ENCODE results near the gene AKR1C3. TPM values are rescaled to one million over a fixed set of nuclear protein-coding genes. Genes with fewer than 3 reads are reported as not detected.
"Not testable (repeated sequence)": the region's sequence is repeated elsewhere in the genome, so short reads cannot be mapped to it uniquely, and the experiment has no call there.

Gene AKR1C3
- total and polyA plus RNA-seq, 4 donors, result 1.5 to 6.1 (median 3.6) TPM

GRCh38 chr10:5103481-5103880 is 9.3 kb downstream of the AKR1C3 start:
- no peaks in the 10 kb centered on the region for H3K9me3 ChIP-seq (ENCODE audit: control insufficient read depth, insufficient read depth, low read length)
- H3K27me3 ChIP-seq (ENCODE audit: control insufficient read depth, insufficient read depth, low read length), result no peaks in the 10 kb centered on the region
- no peak for DNase-seq (ENCODE audit: low read depth in 4 of 6, low spot score in 6 of 6)
- H3K4me3 ChIP-seq (ENCODE audit: low read depth, low read length), result no peak overlapping the region
- 100% methylated on average over 1 of the region's 2 CpGs for WGBS (ENCODE audit: insufficient coverage)
- H3K36me3 ChIP-seq (ENCODE audit: control insufficient read depth, insufficient read depth, low read length), result no peaks in the 10 kb centered on the region
- no peak overlapping the region for H3K27ac ChIP-seq (ENCODE audit: low read depth, low read length)
- H3K4me1 ChIP-seq (ENCODE audit: control insufficient read depth, insufficient read depth, low read length), result no peaks in the 10 kb centered on the region

- Histone ChIP-seq H3K4me3 (ENCODE audit: low read depth, low read length) (no peak overlapping the region), H3K4me1 (ENCODE audit: control insufficient read depth, insufficient read depth, low read length) (no peaks in the 10 kb centered on the region), H3K27me3 (ENCODE audit: control insufficient read depth, insufficient read depth, low read length) (no peaks in the 10 kb centered on the region), H3K36me3 (ENCODE audit: control insufficient read depth, insufficient read depth, low read length) (no peaks in the 10 kb centered on the region), H3K27ac (ENCODE audit: low read depth, low read length) (no peak overlapping the region), H3K9me3 (ENCODE audit: control insufficient read depth, insufficient read depth, low read length) (no peaks in the 10 kb centered on the region)
- WGBS (ENCODE audit: insufficient coverage), result 96% methylated on average over 1 of the region's 1 CpG
- DNase-seq (ENCODE audit: low read depth in 4 of 6, low spot score in 6 of 6), result no peak
Measured at GRCh38 chr10:5105626-5106025, 11.4 kb downstream of the AKR1C3 start.

GRCh38 chr10:5106553-5106952 is 12.3 kb downstream of the AKR1C3 start:
- H3K27ac ChIP-seq (ENCODE audit: low read depth, low read length), result no peak overlapping the region
- DNase-seq (ENCODE audit: low read depth in 4 of 6, low spot score in 6 of 6), result no peak
- no peaks in the 10 kb centered on the region for H3K27me3 ChIP-seq (ENCODE audit: control insufficient read depth, insufficient read depth, low read length)
- WGBS (ENCODE audit: insufficient coverage), result 100% methylated on average over 1 of the region's 1 CpG
- H3K9me3 ChIP-seq (ENCODE audit: control insufficient read depth, insufficient read depth, low read length), result no peaks in the 10 kb centered on the region
- H3K4me3 ChIP-seq (ENCODE audit: low read depth, low read length), result no peak overlapping the region
- no peaks in the 10 kb centered on the region for H3K36me3 ChIP-seq (ENCODE audit: control insufficient read depth, insufficient read depth, low read length)
- no peaks in the 10 kb centered on the region for H3K4me1 ChIP-seq (ENCODE audit: control insufficient read depth, insufficient read depth, low read length)

DNA sequence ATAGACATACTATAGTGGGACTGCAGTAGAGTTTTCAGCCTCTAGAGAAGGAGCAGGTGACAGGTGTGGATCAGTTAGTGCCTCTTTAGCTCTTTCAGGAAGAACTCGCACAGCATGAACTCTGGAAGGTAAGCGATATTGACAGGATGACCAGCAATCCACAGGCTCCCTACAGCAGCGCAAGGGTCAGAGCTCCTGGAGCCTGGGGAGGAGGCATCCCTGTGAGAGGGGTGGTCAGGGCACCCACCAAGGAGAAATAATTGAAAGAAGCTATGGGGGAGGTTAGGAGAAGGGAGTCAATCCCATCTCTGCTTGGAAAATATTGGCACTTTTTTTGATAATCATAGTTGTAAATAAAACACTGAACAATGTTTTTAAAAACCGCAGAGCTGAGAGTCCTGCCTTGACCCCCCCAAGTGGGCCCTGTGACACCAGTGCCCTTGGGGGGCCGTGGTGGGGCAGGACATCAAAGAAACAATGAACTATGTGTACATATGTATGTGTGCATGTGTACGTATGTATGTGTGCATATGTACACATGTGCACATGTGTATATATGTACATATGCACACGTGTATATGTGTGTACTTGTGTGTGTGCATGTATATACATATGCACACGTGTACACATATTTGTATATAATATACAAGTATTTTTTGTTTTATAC is 13.8 kb downstream of the AKR1C3 start:
- Histone ChIP-seq H3K27ac (ENCODE audit: low read depth, low read length) (no peak overlapping the region), H3K36me3 (ENCODE audit: control insufficient read depth, insufficient read depth, low read length) (no peaks in the 10 kb centered on the region), H3K4me3 (ENCODE audit: low read depth, low read length) (no peak overlapping the region), H3K9me3 (ENCODE audit: control insufficient read depth, insufficient read depth, low read length) (no peaks in the 10 kb centered on the region), H3K27me3 (ENCODE audit: control insufficient read depth, insufficient read depth, low read length) (no peaks in the 10 kb centered on the region), H3K4me1 (ENCODE audit: control insufficient read depth, insufficient read depth, low read length) (no peaks in the 10 kb centered on the region)
- DNase-seq (ENCODE audit: low read depth in 4 of 6, low spot score in 6 of 6), result no peak
- WGBS (ENCODE audit: insufficient coverage), result 94% methylated on average over 2 of the region's 8 CpGs

DNA sequence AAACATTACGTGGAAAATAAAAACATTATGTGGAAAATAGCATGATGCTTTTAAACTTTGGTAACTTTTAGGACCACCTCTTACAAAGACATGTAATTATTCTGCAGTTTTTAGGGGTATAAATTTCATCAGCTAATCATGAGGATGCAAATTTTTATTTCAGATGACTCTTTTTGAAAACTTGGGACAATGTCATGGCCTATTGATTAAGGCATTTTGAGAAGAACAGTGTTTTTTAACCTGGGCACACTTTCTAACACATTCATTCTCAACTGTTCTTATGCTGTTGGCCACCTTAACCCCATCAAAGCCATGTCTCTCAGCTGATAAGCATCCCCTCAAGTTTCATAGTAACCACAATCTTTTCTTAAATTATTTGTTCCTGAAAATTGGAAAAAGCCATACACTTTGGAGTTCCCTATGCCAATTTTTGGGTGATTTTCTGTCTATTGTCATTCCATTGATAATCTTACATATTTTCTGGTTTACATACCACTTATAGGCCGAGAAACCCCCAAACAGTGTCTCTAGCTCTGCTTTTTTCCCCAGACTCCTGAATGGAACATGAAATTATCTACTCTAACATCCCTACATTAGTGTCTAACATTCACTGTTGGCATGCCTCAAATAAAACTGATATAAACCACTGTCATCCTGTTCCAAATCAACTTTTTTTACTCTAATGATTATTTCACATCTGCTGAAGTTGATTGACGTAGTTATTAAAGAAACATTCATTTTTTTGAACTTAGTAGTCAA is 14.6 kb downstream of the AKR1C3 start:
- Histone ChIP-seq H3K36me3 (ENCODE audit: control insufficient read depth, insufficient read depth, low read length) (no peaks in the 10 kb centered on the region), H3K27me3 (ENCODE audit: control insufficient read depth, insufficient read depth, low read length) (no peaks in the 10 kb centered on the region), H3K9me3 (ENCODE audit: control insufficient read depth, insufficient read depth, low read length) (no peaks in the 10 kb centered on the region), H3K27ac (ENCODE audit: low read depth, low read length) (no peak overlapping the region), H3K4me3 (ENCODE audit: low read depth, low read length) (no peak overlapping the region), H3K4me1 (ENCODE audit: control insufficient read depth, insufficient read depth, low read length) (no peaks in the 10 kb centered on the region)
- DNase-seq (ENCODE audit: low read depth in 4 of 6, low spot score in 6 of 6), result no peak
- WGBS (ENCODE audit: insufficient coverage), result 23% methylated on average over 1 of the region's 3 CpGs

DNA sequence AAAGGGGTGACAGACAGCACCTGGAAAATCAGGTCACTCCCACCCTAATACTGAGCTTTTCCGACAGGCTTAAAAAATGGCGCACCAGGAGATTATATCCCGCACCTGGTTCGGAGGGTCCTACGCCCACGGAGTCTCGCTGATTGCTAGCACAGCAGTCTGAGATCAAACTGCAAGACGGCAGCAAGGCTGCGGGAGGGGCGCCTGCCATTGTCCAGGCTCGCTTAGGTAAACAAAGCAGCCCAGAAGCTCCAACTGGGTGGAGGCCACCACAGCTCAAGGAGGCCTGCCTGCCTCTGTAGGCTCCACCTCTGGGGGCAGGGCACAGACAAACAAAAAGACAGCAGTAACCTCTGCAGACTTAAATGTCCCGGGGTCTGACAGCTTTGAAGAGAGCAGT is 15.6 kb downstream of the AKR1C3 start:
- not testable (repeated sequence) for H3K9me3 ChIP-seq (ENCODE audit: control insufficient read depth, insufficient read depth, low read length); H3K4me1 ChIP-seq (ENCODE audit: control insufficient read depth, insufficient read depth, low read length); H3K27me3 ChIP-seq (ENCODE audit: control insufficient read depth, insufficient read depth, low read length); H3K27ac ChIP-seq (ENCODE audit: low read depth, low read length); H3K4me3 ChIP-seq (ENCODE audit: low read depth, low read length); H3K36me3 ChIP-seq (ENCODE audit: control insufficient read depth, insufficient read depth, low read length); DNase-seq (ENCODE audit: low read depth in 4 of 6, low spot score in 6 of 6)
- 94% methylated on average over 9 of the region's 12 CpGs for WGBS (ENCODE audit: insufficient coverage)

DNA sequence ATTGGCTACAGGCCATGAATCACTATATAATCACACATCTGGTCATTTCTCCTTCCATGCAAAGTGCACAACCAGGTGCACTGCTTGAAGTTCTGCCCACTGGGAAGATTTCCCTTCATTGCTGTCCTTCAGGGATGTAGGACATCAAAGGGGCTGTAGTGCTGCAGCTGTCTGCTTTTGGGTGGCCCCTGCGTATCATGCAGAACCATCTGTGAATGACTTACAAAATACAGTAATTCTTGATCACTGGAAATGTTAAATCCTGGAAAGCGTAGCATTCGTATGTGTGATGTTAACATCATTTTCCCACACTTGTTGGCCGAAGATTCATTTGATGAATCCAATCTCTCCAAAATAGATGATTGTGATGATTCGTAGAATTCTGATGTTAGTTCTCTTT is 22.4 kb downstream of the AKR1C3 start:
- H3K4me3 ChIP-seq (ENCODE audit: low read depth, low read length), result no peak overlapping the region
- no peak for DNase-seq (ENCODE audit: low read depth in 4 of 6, low spot score in 6 of 6)
- peaks cover 1% of the 10 kb centered on the region for H3K9me3 ChIP-seq (ENCODE audit: control insufficient read depth, insufficient read depth, low read length)
- 100% methylated on average over 1 of the region's 5 CpGs for WGBS (ENCODE audit: insufficient coverage)
- H3K4me1 ChIP-seq (ENCODE audit: control insufficient read depth, insufficient read depth, low read length), result no peaks in the 10 kb centered on the region
- H3K36me3 ChIP-seq (ENCODE audit: control insufficient read depth, insufficient read depth, low read length), result no peaks in the 10 kb centered on the region
- no peak overlapping the region for H3K27ac ChIP-seq (ENCODE audit: low read depth, low read length)
- no peaks in the 10 kb centered on the region for H3K27me3 ChIP-seq (ENCODE audit: control insufficient read depth, insufficient read depth, low read length)

GRCh38 chr10:5117026-5117425 is 22.8 kb downstream of the AKR1C3 start:
- Histone ChIP-seq H3K9me3 (ENCODE audit: control insufficient read depth, insufficient read depth, low read length) (peaks cover 1% of the 10 kb centered on the region), H3K27ac (ENCODE audit: low read depth, low read length) (no peak overlapping the region), H3K36me3 (ENCODE audit: control insufficient read depth, insufficient read depth, low read length) (no peaks in the 10 kb centered on the region), H3K27me3 (ENCODE audit: control insufficient read depth, insufficient read depth, low read length) (no peaks in the 10 kb centered on the region), H3K4me1 (ENCODE audit: control insufficient read depth, insufficient read depth, low read length) (no peaks in the 10 kb centered on the region), H3K4me3 (ENCODE audit: low read depth, low read length) (no peak overlapping the region)
- DNase-seq (ENCODE audit: low read depth in 4 of 6, low spot score in 6 of 6), result no peak
- no CpG with 5 or more reads among the region's 3 CpGs for WGBS (ENCODE audit: insufficient coverage)

- H3K9me3 ChIP-seq (ENCODE audit: control insufficient read depth, insufficient read depth, low read length); H3K36me3 ChIP-seq (ENCODE audit: control insufficient read depth, insufficient read depth, low read length); DNase-seq (ENCODE audit: low read depth in 4 of 6, low spot score in 6 of 6); H3K4me3 ChIP-seq (ENCODE audit: low read depth, low read length); H3K27me3 ChIP-seq (ENCODE audit: control insufficient read depth, insufficient read depth, low read length); H3K4me1 ChIP-seq (ENCODE audit: control insufficient read depth, insufficient read depth, low read length); H3K27ac ChIP-seq (ENCODE audit: low read depth, low read length): not testable (repeated sequence)
- WGBS (ENCODE audit: insufficient coverage), result 100% methylated on average over 1 of the region's 5 CpGs
Measured at GRCh38 chr10:5119997-5120396, 25.8 kb downstream of the AKR1C3 start.

DNA sequence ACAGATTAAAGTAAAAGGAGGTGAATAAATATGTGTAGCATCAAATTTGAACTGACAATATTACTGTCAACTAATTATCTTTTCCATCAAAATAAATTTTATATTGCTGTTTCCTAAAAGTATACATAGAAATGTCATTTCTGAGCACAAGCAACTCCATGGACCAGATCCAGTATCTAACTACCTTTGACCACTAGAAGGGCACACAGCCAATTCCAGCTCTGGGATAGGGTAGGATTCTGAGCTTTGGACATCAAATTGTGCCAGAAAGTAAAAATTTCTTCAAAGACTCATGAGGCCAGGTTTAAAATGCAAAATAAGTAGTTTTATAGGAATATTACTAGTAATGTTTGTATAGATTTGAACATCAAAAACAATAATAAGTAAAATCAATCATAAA is 29.7 kb downstream of the AKR1C3 start:
- H3K27me3 ChIP-seq (ENCODE audit: control insufficient read depth, insufficient read depth, low read length), result no peaks in the 10 kb centered on the region
- peaks cover 2% of the 10 kb centered on the region for H3K9me3 ChIP-seq (ENCODE audit: control insufficient read depth, insufficient read depth, low read length)
- H3K27ac ChIP-seq (ENCODE audit: low read depth, low read length), result no peak overlapping the region
- no peak overlapping the region for H3K4me3 ChIP-seq (ENCODE audit: low read depth, low read length)
- H3K4me1 ChIP-seq (ENCODE audit: control insufficient read depth, insufficient read depth, low read length), result no peaks in the 10 kb centered on the region
- no peak for DNase-seq (ENCODE audit: low read depth in 4 of 6, low spot score in 6 of 6)
- no peaks in the 10 kb centered on the region for H3K36me3 ChIP-seq (ENCODE audit: control insufficient read depth, insufficient read depth, low read length)

Data from spinal cord (tissue), 10 donors.